ENCODE results near the gene PPIE. TPM values are rescaled to one million over a fixed set of nuclear protein-coding genes. Genes with fewer than 3 reads are reported as not detected.

PPIE gene
- total and polyA plus RNA-seq, 2 of the 8 experiments (the other 6 are each of a cell fraction or from before 2014, with no cell fraction given): 38.9 to 56.1 TPM

DNA sequence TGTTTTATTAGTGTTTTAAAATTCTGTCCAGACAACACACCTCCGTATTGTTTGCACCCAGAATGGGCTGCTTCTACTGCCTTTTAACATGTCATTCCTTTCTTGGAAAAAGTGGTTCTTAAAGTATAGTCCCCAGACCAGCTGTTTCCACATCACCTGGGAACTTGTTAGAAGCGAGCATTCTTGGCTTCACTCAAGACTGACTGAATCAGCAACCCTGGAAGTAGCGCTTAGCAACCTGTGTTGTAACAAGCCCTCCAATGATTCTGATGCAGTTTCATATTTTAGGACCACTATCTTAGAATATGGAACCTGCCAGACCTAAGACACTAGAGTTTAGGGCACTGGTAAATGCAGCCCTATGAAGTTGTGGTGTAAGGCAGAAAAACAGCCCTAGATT is 6.0 kb upstream of the PPIE start (continued):
- TF ChIP-seq RBBP5 (IDR thresholded peaks at IDR 0.05; ENCODE audit: borderline replicate concordance, low read depth, low read length): no peak
